K562 (cell line): ENCODE results near the gene TNNT1. TPM values are rescaled to one million over a fixed set of nuclear protein-coding genes. Genes with fewer than 3 reads are reported as not detected.

ENCODE experiments used
- CBX1 ChIP-seq: sonication (generic); IDR thresholded peaks from 2 replicates; pipeline ENCODE4 v1.6.1; 2016; ENCODE audit warnings: antibody characterized with exemption, low read depth, mild to moderate bottlenecking
- IRF2 ChIP-seq: sonication (generic); formaldehyde crosslinking; IDR thresholded peaks from 2 replicates; pipeline ENCODE4 v1.8.1; 2022; ENCODE audit warnings: mild to moderate bottlenecking, missing genetic modification reagents
- RERE ChIP-seq: sonication (generic); formaldehyde crosslinking; IDR thresholded peaks from 2 replicates; pipeline ENCODE4 v1.8.0; 2023; ENCODE audit warnings: missing genetic modification reagents, mild to moderate bottlenecking, borderline replicate concordance
- ZBTB7A ChIP-seq: IDR thresholded peaks from 2 replicates; pipeline ENCODE4 v1.6.1; 2011; ENCODE audit warnings: low read depth, mild to moderate bottlenecking, low read length, moderate library complexity, borderline replicate concordance; ENCODE audit not compliant: control insufficient read depth
- ZKSCAN3 ChIP-seq: fragments of 250-450 bp; sonication (Bioruptor Pico); IDR thresholded peaks from 2 replicates; pipeline ENCODE4 v1.4.0; 2020
- ZNF75A ChIP-seq: fragments of 450-650 bp; formaldehyde crosslinking; IDR thresholded peaks from 2 replicates; pipeline ENCODE4 v1.4.0; 2020; ENCODE audit warnings: mild to moderate bottlenecking
- polyA plus RNA-seq, 8 experiments: library from polyadenylated mRNA; depleted of rRNA in 4 of 8; stranded (reverse) in 5 of 8; unstranded in 3 of 8; fragments of >200 nt; fragmentation: Nextera tagmentation in 2 of 8; fragmentation: Illumina TruSeq in 1 of 8; extraction: Ambion mirVana in 2 of 8; extraction: Trizol in 1 of 8; gene quantifications; 2 replicates each; pipeline versions ENCODE4 v1.2.1 to v1.2.3, GENCODE V29; 2011 to 2014; ENCODE audit warnings: inconsistent platforms in 1 of 8, missing spikeins in 1 of 8
- total RNA-seq, 7 experiments: library from RNA; depleted of rRNA in 6 of 7; stranded (reverse); fragments of >200 nt in 6 of 7; fragmentation: Illumina TruSeq in 2 of 7; extraction: Trizol in 2 of 7; gene quantifications; 2 replicates each; pipeline versions ENCODE4 v1.2.1 to v1.2.3, GENCODE V29; 2011 to 2021; ENCODE audit warnings: low replicate concordance in 1 of 7
- TF ChIP-seq, protein P1 (sequence below): IDR thresholded peaks from 3 replicates; pipeline ENCODE4 v1.6.1; 2011; ENCODE audit warnings: borderline replicate concordance, mild to moderate bottlenecking, moderate library complexity; ENCODE audit not compliant: insufficient read length; ENCODE audit errors: extremely low read depth
- TF ChIP-seq, protein P2 (sequence below): fragments of 250-450 bp; sonication (Bioruptor Pico); IDR thresholded peaks from 2 replicates; pipeline ENCODE4 v1.4.0; 2020; ENCODE audit warnings: mild to moderate bottlenecking
- TF ChIP-seq, protein P3 (sequence below): fragments of 250-450 bp; sonication (Bioruptor Pico); IDR thresholded peaks from 2 replicates; pipeline ENCODE4 v1.4.0; 2020; ENCODE audit warnings: mild to moderate bottlenecking, moderate library complexity

Gene TNNT1
- total and polyA plus RNA-seq, 9 of the 15 experiments (the other 6 are each of a cell fraction or from before 2014, with no cell fraction given): 31.8 to 390 (median 227) TPM

- 0 out of 2 replicates have a peak, but pooled peaks have one; percentile 21 for TF ChIP-seq ZBTB7A
- TF ChIP-seq IRF2 (CRISPR knock-in tag): no peak
- no peak for TF ChIP-seq RERE (CRISPR knock-in tag)
- no peak for TF ChIP-seq ZKSCAN3 (CRISPR knock-in tag)
- TF ChIP-seq, protein P1, sequence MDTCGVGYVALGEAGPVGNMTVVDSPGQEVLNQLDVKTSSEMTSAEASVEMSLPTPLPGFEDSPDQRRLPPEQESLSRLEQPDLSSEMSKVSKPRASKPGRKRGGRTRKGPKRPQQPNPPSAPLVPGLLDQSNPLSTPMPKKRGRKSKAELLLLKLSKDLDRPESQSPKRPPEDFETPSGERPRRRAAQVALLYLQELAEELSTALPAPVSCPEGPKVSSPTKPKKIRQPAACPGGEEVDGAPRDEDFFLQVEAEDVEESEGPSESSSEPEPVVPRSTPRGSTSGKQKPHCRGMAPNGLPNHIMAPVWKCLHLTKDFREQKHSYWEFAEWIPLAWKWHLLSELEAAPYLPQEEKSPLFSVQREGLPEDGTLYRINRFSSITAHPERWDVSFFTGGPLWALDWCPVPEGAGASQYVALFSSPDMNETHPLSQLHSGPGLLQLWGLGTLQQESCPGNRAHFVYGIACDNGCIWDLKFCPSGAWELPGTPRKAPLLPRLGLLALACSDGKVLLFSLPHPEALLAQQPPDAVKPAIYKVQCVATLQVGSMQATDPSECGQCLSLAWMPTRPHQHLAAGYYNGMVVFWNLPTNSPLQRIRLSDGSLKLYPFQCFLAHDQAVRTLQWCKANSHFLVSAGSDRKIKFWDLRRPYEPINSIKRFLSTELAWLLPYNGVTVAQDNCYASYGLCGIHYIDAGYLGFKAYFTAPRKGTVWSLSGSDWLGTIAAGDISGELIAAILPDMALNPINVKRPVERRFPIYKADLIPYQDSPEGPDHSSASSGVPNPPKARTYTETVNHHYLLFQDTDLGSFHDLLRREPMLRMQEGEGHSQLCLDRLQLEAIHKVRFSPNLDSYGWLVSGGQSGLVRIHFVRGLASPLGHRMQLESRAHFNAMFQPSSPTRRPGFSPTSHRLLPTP: no peak
- TF ChIP-seq, protein P2, sequence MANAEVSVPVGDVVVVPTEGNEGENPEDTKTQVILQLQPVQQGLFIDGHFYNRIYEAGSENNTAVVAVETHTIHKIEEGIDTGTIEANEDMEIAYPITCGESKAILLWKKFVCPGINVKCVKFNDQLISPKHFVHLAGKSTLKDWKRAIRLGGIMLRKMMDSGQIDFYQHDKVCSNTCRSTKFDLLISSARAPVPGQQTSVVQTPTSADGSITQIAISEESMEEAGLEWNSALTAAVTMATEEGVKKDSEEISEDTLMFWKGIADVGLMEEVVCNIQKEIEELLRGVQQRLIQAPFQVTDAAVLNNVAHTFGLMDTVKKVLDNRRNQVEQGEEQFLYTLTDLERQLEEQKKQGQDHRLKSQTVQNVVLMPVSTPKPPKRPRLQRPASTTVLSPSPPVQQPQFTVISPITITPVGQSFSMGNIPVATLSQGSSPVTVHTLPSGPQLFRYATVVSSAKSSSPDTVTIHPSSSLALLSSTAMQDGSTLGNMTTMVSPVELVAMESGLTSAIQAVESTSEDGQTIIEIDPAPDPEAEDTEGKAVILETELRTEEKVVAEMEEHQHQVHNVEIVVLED (CRISPR knock-in tag): no peak
- TF ChIP-seq ZNF75A (CRISPR knock-in tag): no peak
- TF ChIP-seq, protein P3, sequence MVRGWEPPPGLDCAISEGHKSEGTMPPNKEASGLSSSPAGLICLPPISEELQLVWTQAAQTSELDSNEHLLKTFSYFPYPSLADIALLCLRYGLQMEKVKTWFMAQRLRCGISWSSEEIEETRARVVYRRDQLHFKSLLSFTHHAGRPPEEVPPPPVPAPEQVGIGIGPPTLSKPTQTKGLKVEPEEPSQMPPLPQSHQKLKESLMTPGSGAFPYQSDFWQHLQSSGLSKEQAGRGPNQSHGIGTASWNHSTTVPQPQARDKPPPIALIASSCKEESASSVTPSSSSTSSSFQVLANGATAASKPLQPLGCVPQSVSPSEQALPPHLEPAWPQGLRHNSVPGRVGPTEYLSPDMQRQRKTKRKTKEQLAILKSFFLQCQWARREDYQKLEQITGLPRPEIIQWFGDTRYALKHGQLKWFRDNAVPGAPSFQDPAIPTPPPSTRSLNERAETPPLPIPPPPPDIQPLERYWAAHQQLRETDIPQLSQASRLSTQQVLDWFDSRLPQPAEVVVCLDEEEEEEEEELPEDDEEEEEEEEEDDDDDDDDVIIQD (CRISPR knock-in tag): no peak
- no peak for TF ChIP-seq CBX1
These were observed 7.3 kb downstream of the TNNT1 start (continued) for GRCh38 chr19:55141696-55142095.
